ENCODE results near the gene ART1.
"Not testable (repeated sequence)": the region's sequence is repeated elsewhere in the genome, so short reads cannot be mapped to it uniquely, and the experiment has no call there.

ART1 gene

DNA sequence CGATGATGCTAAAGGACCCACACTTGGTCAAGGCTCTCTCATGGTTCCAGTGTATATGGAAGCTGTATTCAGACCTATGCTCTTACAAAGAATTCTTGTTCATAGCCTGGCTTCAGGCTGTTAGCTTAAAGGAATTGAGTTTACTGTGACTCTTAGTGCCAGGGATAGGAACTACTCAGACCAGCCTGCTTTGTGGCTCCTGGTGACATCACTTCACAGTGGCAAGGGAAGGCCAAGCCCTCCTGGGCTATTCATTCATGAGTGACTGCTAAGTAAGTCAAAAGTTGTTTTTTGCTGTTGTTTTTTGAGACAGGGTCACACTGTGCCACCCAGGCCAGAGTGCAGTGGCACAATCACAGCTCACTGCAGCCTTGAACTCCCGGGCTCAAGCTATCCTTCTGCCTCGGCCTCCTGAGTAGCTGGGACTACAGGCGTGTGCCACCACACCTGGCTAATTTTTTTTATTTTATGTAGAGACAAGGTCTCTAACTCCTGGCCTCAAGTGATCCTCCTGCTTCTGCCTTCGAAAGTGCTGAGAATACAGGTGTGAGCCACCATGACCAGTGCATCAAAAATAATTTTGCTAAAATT is 12.8 kb upstream of the ART1 start:
- no peak for DNase-seq

DNA sequence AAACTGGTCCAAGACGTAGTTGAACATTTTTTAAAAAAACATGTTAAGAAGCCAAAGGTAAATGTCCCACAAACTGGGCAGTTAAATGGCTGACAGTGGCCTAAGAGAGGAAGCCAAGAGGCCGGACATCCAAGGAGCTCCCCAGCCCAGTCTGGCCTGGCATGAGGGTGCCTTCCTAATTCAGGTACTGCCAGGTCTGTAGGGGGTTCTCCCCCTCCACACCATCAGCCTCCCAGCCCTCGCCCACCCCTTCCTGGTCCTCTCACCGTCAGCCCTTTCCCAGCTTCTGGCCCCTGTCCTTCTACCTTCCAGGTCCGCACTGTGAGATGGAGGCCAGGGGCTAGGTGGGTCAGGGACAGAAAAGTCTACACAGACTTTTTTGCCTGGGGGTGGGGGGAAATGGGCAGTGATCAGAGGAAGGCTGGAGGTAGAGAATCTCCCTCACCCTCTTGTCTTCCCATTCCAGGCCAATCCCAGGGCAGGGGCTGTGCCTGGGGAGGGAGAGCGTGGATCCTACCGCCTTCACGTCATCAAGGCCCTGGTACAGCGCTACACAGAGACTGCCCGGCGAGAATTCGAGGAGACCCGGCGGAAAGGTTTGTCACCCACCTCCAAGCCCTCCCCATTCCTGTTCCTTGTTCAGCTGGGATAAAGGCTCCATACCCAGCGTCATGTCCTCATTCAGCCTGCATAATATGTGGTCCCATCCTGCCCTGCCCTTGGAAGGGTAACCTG is 9.1 kb upstream of the ART1 start:
- no peak for DNase-seq

DNA sequence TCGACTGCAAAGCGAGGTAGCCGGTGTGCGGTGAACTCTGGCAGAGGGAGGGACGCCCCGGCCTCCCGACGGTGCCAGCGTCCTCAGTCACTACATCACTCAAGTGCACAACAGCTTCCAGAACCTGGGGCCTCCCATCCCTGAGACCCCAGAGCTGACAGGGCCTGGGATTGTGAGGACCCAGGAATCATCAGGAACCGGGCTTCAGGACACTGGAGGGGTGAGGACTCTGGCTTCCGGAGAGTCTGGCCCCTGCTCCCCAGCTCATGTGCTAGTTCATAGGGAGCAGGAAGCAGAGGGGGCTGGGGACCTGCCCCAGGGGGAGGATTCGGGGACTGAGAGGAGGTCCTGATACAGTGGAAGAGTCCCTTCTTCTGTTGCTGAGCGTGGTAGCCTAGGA is 7.7 kb upstream of the ART1 start:
- no peak for DNase-seq

DNA sequence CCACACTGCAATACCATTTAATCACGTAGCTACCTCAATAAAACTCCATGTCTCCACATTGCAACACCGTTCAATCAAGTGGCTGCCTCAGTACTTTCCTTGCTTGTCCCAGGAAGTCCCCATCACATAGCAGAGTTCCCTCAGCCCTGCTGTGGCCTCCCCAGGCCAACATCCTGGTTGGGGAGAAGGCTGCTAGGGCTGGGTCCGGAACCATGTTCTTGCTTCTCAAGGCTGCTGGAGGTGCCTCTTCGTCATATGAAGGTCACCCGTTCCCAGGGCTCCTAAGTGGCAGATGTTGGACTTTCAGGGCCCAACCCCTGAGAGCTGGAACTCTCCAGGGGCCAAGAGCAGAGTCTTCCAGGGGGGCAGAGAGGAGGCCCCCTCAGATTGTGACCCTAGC is 6.4 kb upstream of the ART1 start:
- DNase-seq, result no peak

DNA sequence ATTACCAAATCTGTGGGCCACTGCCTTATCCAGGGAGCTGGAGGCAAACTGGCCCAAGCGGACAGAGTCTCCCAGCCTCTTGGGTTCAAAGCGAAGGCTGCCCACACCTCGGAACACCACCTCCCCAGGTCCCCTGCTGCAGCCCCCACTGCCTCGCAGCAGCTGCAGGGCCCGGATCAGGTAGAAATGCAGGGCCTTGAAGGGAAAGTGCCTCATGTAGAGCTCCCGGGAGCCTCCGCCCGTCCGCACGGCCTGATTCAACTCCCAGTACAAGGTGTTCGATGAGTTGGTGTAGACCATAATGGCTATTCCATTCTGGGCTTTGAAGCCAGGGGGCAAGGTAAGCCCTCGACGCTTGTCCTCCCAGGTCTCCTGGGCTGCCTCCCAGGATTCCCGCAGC is 5.1 kb upstream of the ART1 start:
- DNase-seq, result no peak

DNA sequence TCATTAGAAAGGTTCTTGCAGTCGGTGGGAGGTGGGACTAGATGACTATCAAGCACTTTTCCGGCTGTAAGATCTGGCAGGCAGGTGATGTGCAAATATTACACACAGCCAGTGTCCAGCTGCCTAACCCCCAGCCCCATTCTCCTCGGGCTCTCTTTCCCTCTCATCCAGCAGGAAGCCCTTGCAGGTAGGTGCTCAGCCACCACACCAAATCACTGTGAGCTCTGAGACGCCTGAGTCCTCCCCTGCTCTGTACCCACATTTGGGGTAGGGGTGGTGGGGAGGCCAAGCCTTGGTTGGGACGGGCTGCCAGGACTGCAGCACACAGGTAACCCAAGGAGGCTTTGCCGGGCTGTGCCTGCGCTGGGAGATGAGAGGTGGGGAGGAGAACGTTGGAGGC is 3.7 kb upstream of the ART1 start:
- no peak for DNase-seq

DNA sequence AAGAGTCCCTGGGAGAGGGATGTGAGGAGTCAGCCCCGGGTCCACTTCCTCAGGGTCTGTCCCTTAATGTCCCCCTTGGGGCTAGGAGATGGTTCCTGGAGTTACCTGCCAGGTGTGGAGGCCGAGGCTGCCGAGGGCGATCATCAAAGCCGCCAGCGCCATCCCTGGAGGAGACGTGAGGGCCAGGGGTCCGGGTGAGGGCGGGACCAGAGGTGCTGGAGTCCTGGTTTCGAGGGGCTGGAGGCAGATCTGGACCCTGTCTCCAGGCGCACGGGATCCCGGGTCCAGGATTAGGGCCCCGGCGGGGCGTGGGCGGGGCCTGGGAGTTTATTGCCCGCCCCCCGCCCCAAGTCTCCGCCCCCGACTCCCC is 3.2 kb upstream of the ART1 start, which contains the start of gene ART5:
TSS of gene ART5 (minus strand) at position 292 of the 370 bp plus-strand sequence. CDS start at position 162, 130 bp downstream.
- DNase-seq, result no peak

DNA sequence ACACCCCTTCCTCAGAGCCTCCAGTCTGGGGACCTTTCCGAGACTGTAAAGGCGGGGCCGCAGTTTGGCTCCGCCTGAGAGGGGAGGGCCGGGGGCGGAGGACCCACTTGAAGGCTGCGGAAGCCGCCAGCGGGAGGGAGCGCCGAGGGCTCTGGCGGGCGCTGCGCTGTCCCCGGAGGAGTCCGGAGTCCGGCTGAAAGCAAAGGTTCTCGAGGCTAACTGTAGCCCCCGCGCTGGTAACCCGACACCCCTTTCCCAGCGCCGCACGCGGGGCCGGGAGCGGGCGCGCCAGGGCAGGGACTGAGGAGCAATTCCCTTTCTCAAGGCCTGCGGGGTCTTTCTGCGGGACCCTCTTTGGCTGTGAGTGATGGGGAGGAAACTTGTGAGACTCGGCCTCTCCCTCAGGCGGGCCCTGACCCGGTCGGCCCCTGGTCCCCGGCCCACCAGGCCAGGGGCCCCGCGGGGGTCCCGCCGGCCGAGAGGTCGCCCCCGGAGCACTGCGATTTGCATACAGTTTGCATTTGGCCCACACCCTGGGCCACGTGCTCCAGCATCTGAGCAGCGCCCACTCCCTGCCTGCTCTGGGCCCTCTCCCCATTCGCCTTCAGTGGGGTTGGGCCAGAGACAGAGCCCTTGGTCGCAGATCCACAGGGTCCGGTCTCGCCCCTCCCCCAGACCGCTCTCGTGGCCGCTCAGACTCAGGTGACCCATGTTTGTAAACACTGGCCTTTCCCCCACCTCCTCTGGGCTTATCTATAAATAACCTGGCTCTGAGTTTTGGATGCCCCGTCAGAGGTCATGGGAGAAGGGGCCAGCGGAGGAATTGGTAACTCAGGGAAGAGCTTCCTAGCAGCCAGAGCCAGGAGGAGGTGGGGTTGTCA is 2.6 kb upstream of the ART1 start:
- peak; percentile 54 for DNase-seq

DNA sequence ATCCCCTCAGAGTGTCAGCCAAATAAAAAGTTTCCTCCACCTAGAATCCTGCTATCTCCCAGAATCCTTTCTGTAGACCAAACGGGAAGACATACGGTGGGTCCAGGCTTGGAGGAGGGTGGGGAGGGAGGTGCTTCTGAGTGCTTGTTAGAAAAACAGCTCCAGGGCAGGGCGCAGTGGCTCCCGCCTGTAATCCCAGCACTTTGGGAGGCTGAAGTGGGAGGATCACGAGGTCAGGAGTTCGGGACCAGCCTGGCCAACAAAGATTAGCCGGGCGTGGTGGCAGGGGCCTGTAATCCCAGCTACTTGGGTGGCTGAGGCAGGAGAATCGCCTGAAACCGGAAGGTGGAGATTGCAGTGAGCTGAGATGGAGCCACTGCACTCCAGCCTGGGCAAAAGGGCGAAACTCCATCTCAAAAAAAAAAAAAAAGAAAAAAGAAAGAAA is 1.8 kb upstream of the ART1 start:
- not testable (repeated sequence) for DNase-seq

DNA sequence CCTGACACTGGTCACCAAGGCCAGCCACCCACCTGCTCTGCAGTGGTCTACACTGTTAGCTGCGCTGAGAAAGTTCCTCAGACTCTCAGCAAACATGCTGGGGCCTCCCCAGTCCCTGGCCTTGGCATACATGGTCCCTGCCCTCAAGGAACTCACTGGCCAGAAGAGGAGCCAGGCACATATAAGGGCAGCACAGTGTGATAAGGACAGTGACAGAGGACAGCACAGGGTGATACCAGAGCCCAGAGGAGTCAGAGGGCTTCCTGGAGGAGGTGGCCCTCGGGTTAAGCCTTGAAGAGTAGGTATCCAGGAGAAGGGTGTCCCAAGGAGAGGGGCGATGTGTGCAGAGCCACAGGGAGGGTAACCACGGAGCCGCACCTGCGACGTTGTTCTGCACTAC is 624 bp downstream of the ART1 start:
- DNase-seq, result no peak

DNA sequence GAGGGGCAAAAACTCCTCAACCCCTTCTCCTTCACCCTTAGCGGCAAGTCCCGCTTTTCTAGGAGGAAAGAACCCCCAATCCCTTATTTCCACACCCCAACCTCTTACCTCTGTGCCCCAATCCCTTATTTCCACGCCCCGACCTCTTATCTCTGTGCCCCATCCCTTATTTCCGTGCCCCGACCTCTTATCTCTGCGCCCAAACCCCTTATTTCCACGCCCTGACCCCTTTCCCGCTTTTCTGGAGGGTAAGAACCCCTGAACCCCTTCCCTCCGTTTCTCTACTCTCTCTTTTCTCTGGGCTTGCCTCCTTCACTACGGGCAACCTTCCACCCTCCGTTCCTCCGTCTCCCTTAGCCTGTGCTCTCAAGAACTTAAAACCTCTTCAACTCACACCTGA is 3.9 kb downstream of the ART1 start:
- not testable (repeated sequence) for DNase-seq

DNA sequence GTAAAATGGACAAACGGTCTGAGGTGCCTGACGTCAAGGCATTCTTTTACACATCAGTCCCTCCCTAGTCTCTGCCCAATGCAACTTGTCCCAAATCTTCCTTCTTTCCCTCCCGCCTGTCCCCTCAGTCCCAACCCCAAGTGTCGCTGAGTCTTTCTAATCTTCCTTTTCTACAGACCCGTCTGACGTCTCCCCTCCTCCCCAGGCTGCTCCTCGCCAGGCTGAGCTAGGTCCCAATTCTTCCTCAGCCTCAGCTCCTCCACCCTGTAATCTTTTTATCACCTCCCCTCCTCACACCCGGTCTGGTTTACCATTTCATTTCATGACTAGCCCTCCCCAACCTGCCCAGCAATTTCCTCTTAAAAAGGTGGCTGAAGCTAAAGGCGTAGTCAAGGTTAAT is 4.4 kb downstream of the ART1 start:
- not testable (repeated sequence) for DNase-seq

DNA sequence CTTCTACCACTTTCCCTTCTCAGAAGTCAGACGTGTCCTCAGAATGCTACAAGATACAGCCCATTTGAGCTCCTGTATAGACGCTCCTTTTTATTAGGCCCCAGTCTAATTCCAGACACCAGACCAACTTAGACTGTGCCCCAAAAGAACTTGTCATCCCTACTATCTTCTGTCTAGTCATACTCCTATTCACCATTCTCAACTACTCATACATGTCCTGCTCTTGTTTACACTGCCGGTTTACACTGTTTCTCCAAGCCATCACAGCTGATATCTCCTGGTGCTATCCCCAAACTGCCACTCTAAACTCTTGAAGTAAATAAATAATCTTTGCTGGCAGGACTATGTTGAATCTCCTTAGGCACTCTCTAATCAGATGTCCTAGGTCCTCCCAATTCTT is 7.6 kb downstream of the ART1 start:
- DNase-seq, result not testable (repeated sequence)

DNA sequence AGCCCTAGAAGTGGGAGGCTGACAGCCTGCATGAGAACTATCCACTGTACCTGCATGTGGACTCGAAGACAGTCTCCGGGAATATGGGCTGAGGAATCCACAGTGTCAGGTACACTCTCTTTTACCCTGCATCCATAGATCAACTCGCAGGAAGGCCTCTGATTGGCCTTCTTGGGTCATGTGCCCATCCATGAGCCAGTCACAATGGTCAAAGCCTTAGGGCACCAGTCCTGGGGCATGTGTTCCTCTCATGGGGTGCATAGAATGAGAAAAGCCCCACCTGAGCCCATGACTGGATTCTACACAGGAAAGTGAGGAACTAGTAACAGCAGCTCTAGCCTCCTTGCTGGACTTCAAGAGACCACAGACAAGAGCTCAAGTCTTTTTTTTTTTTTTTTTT is 10.6 kb downstream of the ART1 start:
- DNase-seq, result no peak

DNA sequence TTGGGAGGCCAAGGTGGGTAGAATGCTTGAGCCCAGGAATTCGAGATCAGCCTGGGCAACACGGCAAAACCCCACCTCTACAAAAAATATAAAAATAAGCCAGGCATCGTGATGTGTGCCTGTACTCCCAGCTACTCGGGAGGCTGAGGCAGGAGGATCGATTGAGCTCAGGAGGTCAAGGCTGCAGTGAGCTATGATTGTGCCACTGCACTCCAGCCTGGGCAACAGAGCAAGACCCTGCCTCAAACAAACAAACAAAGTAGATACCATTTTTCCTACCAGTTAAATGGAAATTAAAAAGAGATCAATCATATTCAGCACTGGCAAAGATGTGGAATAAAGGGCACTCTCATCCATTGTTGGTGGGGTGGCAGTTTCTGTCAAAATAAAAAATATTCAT is 12.4 kb downstream of the ART1 start:
- not testable (repeated sequence) for DNase-seq

DNA sequence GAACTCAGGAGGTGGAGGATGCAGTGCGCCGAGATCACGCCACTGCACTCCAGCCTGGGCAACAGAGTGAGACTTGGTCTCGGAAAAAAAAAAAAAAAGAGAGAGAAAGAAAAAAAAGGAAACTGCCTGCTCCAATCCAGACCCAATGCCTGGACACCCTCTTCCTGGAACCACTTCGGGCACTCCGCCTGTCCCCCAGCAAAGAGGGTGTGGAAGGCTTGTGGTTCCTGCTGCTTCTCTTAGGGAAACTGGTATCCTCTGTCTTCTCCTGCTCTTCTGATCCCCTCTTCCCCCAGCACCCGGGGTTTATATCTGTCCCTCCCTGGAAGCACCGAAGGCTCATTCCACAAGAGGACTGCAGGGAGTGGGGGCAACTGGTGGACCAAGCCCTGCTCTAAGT is 13.3 kb downstream of the ART1 start:
- no peak for DNase-seq

DNA sequence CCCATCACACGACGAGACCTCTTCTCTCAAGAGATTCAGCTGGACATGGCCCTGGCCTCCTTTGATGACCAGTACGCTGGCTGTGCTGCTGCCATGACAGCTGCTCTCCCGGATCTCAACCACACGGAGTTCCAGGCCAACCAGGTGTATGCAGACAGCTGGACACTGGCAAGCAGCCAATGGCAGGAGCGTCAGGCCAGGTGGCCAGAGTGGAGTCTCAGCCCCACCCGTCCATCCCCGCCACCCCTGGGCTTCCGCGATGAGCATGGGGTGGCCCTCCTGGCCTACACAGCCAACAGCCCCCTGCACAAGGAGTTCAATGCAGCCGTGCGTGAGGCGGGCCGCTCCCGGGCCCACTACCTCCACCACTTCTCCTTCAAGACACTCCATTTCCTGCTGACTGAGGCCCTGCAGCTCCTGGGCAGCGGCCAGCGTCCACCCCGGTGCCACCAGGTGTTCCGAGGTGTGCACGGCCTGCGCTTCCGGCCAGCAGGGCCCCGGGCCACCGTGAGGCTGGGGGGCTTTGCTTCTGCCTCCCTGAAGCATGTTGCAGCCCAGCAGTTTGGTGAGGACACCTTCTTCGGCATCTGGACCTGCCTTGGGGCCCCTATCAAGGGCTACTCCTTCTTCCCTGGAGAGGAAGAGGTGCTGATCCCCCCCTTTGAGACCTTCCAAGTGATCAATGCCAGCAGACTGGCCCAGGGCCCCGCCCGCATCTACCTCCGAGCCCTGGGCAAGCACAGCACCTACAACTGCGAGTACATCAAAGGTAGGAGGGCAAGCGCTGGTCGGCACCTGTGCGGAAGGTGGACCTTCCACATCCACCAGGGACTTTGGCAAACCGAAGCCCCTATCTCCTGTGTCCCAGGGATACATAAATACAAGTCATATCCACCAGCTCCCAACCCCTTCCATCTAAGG is 14.9 kb downstream of the ART1 start:
- no peak for DNase-seq

DNA sequence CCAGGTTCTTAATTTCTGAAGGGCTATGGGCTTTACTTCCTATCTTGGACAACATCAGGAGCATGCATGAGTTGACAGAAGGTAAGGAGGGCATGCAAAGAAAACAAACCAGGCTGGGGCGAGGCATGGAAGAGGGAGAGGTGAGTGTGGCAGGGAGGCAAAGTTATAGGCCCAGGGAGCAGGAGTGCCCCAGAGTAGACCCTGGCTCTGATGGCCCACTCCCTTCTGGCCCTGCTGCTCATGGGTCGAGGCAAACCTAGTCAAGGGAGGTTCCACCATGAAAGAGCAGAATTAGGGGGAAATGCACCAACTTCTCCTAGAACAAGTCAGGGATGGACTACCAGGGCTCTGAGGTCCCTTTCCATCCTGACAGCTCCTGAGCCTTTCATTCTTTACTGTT is 16.0 kb downstream of the ART1 start:
- no peak for DNase-seq

DNA sequence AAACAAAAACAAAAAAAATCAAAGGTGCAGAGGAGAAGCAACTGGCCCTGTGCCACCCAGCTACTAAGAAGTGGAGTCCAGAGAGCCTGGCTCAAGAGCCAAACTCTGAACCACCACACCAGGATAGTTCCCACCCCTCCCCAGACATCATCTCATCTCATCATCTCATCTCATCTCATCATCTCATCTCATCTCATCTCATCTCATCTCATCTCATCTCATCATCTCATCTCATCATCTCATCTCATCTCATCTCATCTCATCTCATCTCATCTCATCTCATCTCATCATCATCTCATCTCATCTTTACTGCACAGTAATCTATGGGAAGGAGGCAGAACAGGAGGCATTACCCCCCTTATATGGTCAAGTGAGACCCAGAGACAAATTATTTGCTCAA is 17.9 kb downstream of the ART1 start:
- DNase-seq, result no peak

DNA sequence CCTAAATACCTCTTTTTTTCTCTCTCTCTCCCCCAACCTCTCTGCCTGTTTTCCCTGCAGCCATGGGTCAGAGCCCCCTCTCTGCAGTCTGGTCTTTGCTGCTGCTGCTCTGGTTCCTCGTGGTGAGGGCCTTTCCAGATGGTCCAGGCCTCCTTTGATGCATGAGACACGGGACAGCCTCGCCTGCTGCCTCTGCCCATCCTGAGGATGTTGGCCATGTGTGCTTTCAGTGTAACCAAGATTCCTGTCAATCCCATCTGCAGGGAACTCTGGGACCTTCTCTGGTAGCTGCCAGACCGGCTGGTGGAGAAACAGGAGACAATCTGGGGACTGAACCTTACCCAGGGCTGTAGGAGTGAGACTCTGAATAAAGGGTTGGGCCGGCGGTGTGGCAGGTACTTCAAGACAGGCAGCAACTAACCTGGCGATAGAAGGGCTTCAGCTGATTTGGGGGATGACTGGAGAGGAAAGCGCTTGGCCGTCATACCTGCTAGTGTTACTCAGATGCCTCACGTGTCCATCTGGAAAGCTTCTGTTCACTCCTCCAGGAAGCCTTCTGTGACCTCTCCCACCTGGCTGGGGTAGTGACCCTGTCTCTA is 19.2 kb downstream of the ART1 start:
- no peak for DNase-seq

DNA sequence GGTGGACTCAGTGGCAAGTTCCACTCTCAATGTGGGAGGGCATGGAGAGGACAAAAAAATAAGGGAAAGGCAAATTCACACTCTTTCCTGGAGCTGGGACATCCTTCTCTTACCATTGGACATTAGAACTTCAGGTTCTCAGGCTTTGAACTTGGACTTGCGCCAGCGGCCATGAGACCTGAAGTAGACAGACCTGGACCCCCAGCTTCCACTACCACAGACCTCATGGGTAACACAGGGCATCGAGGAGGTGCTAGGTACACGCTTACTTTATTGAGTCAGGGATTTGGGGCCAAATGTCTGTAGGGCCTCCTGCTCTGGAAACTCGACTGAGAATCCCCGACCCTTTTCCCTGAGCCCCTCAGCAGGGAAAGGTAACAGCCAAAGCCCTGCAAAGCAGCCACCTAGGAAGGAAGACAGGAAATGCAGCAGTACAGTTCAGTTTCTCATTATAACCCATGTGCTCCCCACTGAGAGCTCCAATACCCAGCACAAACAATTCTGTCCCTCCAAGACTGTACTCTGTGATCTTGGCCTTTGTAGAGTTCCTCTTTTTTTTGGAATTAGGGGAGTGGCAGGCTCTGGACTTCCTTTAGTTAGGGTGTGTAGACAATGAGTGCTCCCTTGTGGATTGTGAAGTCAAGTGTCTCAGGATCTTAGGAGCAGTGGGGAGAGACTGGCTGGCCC is 20.6 kb downstream of the ART1 start:
- DNase-seq, result peak; percentile 63
